ENCODE results near the gene THRA. TPM values are rescaled to one million over a fixed set of nuclear protein-coding genes. Genes with fewer than 3 reads are reported as not detected.

THRA gene
- total RNA-seq, 1 donor from 2014 or later: 7.1 TPM

DNA sequence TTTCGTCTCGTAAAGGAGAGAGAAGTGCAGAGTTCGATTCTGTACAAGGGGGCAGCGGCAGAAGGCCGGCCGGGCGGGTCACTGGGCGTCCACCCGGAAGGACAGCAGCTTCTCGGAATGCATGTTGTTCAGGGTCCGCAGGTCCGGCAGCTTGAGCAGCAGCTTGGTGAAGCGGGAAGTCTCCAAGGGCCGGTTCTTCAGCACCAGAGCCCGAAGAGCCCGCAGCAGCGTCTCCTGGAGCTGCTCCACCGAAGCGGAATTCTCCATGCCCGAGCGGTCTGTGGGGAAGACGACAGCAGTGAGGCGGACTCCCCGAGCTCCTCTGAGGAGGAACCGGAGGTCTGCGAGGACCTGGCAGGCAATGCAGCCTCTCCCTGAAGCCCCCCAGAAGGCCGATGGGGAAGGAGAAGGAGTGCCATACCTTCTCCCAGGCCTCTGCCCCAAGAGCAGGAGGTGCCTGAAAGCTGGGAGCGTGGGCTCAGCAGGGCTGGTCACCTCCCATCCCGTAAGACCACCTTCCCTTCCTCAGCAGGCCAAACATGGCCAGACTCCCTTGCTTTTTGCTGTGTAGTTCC lies 30.3 kb downstream of the THRA start:
- Histone ChIP-seq H3K27me3 (ENCODE audit: control insufficient read depth, insufficient read depth, low read length) (no peaks in the 10 kb centered on the region), H3K4me3 (ENCODE audit: low read depth, low read length) (no peak overlapping the region), H3K36me3 (ENCODE audit: control insufficient read depth, insufficient read depth, low read length) (peaks cover 8% of the 10 kb centered on the region)
- no peak for DNase-seq (ENCODE audit: low read depth)
- TF ChIP-seq, protein P1, sequence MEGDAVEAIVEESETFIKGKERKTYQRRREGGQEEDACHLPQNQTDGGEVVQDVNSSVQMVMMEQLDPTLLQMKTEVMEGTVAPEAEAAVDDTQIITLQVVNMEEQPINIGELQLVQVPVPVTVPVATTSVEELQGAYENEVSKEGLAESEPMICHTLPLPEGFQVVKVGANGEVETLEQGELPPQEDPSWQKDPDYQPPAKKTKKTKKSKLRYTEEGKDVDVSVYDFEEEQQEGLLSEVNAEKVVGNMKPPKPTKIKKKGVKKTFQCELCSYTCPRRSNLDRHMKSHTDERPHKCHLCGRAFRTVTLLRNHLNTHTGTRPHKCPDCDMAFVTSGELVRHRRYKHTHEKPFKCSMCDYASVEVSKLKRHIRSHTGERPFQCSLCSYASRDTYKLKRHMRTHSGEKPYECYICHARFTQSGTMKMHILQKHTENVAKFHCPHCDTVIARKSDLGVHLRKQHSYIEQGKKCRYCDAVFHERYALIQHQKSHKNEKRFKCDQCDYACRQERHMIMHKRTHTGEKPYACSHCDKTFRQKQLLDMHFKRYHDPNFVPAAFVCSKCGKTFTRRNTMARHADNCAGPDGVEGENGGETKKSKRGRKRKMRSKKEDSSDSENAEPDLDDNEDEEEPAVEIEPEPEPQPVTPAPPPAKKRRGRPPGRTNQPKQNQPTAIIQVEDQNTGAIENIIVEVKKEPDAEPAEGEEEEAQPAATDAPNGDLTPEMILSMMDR (IDR thresholded peaks at IDR 0.05; ENCODE audit: insufficient read depth, low read length, poor library complexity, severe bottlenecking): no peak

DNA sequence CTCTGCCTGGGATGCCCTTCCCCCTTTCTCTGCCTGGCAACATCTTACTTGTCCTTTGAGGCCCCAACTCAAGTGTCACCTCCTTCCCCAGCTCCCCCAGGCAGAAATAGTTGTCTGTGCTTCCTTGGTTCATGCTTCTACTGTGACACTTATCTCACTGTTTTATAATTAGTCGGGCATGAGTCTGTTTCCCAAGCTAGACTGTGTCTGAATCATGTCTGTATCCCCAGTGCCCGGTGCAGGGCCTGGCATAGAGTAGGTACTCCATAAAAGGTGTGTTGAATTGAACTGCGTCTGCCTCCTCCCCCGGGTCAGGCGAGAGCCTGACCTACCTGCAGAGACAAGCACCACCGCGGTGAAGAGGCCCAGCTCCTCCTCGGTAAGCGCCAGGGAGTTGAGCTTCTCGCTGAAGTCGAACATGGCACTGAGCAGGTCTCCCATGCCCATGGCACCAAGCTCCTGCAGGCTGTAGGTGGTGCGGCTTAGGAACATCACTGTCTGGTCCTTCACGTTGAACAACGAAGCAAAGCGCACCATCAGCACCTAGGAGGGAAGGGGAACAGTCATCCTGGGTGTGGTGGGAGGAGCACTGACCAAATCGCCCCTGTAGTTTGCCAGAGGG lies 30.9 kb downstream of the THRA start:
- H3K36me3 ChIP-seq (ENCODE audit: control insufficient read depth, insufficient read depth, low read length): peaks cover 8% of the 10 kb centered on the region
- TF ChIP-seq, protein P1 (IDR thresholded peaks at IDR 0.05; ENCODE audit: insufficient read depth, low read length, poor library complexity, severe bottlenecking): no peak
- no peak overlapping the region for H3K4me3 ChIP-seq (ENCODE audit: low read depth, low read length)
- no peaks in the 10 kb centered on the region for H3K27me3 ChIP-seq (ENCODE audit: control insufficient read depth, insufficient read depth, low read length)
- no peak for DNase-seq (ENCODE audit: low read depth)

DNA sequence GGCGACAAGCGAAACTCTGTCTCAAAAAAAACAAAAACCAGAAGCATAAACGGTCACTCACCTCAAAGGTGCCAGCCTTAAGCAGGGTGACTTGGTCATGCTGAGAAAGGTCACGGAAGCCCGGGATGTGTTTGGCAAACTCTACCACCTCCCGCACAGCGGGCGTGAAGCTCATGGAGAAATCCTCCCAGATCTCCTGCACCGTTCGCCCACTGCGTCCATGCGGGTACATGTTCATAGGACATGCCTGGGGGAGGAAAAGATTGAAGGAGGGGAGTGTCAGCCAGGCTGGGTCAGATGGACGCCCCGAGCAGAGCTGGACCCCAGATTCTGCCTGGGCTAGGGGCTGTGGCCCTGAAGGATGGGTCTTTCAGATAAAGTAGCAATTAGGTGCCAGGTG lies 32.1 kb downstream of the THRA start:
- no peak for DNase-seq (ENCODE audit: low read depth)
- Histone ChIP-seq H3K36me3 (ENCODE audit: control insufficient read depth, insufficient read depth, low read length) (peaks cover 8% of the 10 kb centered on the region), H3K27me3 (ENCODE audit: control insufficient read depth, insufficient read depth, low read length) (no peaks in the 10 kb centered on the region), H3K4me3 (ENCODE audit: low read depth, low read length) (no peak overlapping the region)
- TF ChIP-seq, protein P1 (IDR thresholded peaks at IDR 0.05; ENCODE audit: insufficient read depth, low read length, poor library complexity, severe bottlenecking): no peak

DNA sequence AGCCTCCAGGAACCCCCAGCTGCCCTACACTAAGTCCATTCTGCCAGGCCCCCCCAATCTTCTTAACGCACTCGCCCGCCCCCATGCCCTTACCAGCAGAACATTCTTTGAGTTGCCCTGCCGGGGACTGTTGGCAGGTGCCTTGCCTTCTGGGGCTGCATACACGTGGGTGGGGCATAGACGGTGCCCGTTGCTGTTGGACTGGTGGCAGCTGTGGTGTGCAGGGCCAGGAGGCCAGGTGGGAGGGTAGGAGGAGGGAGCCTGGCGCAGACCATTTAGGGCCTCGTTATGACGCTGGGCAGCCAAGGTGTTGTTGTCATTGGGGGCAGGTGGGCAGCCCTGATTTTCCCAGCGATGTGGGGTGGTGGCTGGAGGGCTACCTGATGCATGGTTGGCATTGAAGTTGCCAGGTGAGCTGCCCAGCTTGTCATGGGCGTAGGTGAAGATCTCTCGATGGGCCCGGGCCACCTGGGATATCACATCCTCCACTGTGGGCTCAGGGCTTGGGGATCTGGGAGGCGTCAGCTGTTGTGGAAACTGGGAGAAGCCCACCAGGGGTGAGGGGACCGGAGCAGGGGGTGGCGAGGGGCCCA lies 32.7 kb downstream of the THRA start:
- Histone ChIP-seq H3K36me3 (ENCODE audit: control insufficient read depth, insufficient read depth, low read length) (peaks cover 8% of the 10 kb centered on the region), H3K27me3 (ENCODE audit: control insufficient read depth, insufficient read depth, low read length) (no peaks in the 10 kb centered on the region), H3K4me3 (ENCODE audit: low read depth, low read length) (no peak overlapping the region)
- TF ChIP-seq, protein P1 (IDR thresholded peaks at IDR 0.05; ENCODE audit: insufficient read depth, low read length, poor library complexity, severe bottlenecking): no peak
- no peak for DNase-seq (ENCODE audit: low read depth)

DNA sequence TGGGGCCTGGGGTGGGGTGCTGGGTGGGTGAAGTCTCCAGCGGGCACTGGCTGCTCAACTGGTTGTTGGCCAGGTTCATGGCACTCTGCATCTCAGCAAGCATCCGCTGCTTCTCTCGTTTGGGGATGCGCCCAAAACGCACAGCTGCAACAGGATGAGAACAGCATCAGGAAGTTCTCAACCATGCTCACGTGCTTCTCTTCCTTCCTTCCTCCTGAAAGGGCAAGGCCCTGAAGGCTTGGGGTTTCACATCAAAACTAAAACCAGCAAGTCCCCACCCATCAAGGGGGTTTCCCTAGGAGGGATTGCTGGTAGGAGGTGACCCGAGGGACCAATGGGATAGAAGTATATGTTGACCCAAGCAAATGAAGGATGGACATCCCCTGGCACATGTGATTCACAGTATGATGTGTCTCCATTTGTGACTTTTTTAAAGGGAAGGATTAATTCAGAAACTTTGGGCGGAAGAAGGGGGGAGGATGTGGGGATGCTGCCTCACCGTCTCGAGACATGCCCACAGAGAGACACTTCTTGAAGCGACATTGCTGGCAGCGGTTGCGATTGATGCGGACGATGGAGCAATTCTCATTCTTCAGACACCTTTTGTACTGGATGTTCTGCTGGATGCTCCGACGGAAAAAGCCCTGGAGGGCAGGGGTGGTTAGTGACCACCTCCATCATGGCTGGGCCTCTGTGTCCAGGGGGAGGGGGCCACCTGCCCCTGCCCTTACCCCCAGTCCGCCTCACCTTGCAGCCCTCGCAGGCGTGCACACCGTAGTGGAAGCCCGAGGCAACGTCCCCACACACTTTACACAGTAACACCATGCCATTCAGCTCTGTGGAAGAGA lies 33.4 kb downstream of the THRA start:
- TF ChIP-seq, protein P1 (IDR thresholded peaks at IDR 0.05; ENCODE audit: insufficient read depth, low read length, poor library complexity, severe bottlenecking): no peak
- no peak for DNase-seq (ENCODE audit: low read depth)
- Histone ChIP-seq H3K36me3 (ENCODE audit: control insufficient read depth, insufficient read depth, low read length) (peaks cover 8% of the 10 kb centered on the region), H3K27me3 (ENCODE audit: control insufficient read depth, insufficient read depth, low read length) (no peaks in the 10 kb centered on the region), H3K4me3 (ENCODE audit: low read depth, low read length) (no peak overlapping the region)
